HL-60 (cell line): ENCODE data around the gene ATRNL1.

Experiments
- POLR2AphosphoS5 ChIP-seq: IDR thresholded peaks from 2 replicates; pipeline ENCODE4 v1.6.1; 2012; ENCODE audit warnings: low read depth
- SPI1 ChIP-seq: IDR thresholded peaks from 2 replicates; pipeline ENCODE4 v1.6.1; 2012; ENCODE audit warnings: low read depth, mild to moderate bottlenecking, borderline replicate concordance
- TF ChIP-seq, protein P1 (sequence below): IDR thresholded peaks from one replicate; pipeline ENCODE4 v1.5.1; 2011; ENCODE audit warnings: low read length, control low read depth, inconsistent platforms; ENCODE audit not compliant: insufficient read depth
- TF ChIP-seq, protein P2 (sequence below): IDR thresholded peaks from 2 replicates; pipeline ENCODE4 v1.6.1; 2012; ENCODE audit warnings: low read depth; ENCODE audit not compliant: insufficient replicate concordance

DNA sequence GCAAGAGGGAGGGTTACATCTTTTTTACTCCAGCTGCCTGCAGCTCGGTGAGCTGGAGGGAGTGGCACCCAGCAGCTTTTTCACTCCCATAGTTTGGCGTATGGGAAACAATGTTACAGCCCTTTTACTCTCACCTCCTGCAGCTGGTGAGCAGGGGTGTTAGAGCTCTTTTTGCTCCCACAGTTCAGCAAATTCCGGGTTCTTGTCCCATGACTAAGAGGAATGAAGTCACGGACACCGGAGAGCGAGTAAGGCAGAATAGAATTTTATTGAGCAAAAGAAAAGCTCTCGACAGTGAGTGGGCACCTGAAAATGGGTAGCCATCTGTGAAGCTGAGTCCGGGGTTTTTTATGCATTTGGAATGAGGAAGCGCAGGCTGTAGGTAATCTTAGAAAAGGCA lies 733.2 kb downstream of the ATRNL1 start:
- TF ChIP-seq POLR2AphosphoS5 (no peak), SPI1 (no peak)
- TF ChIP-seq, protein P1, sequence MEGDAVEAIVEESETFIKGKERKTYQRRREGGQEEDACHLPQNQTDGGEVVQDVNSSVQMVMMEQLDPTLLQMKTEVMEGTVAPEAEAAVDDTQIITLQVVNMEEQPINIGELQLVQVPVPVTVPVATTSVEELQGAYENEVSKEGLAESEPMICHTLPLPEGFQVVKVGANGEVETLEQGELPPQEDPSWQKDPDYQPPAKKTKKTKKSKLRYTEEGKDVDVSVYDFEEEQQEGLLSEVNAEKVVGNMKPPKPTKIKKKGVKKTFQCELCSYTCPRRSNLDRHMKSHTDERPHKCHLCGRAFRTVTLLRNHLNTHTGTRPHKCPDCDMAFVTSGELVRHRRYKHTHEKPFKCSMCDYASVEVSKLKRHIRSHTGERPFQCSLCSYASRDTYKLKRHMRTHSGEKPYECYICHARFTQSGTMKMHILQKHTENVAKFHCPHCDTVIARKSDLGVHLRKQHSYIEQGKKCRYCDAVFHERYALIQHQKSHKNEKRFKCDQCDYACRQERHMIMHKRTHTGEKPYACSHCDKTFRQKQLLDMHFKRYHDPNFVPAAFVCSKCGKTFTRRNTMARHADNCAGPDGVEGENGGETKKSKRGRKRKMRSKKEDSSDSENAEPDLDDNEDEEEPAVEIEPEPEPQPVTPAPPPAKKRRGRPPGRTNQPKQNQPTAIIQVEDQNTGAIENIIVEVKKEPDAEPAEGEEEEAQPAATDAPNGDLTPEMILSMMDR: no peak
- TF ChIP-seq, protein P2, sequence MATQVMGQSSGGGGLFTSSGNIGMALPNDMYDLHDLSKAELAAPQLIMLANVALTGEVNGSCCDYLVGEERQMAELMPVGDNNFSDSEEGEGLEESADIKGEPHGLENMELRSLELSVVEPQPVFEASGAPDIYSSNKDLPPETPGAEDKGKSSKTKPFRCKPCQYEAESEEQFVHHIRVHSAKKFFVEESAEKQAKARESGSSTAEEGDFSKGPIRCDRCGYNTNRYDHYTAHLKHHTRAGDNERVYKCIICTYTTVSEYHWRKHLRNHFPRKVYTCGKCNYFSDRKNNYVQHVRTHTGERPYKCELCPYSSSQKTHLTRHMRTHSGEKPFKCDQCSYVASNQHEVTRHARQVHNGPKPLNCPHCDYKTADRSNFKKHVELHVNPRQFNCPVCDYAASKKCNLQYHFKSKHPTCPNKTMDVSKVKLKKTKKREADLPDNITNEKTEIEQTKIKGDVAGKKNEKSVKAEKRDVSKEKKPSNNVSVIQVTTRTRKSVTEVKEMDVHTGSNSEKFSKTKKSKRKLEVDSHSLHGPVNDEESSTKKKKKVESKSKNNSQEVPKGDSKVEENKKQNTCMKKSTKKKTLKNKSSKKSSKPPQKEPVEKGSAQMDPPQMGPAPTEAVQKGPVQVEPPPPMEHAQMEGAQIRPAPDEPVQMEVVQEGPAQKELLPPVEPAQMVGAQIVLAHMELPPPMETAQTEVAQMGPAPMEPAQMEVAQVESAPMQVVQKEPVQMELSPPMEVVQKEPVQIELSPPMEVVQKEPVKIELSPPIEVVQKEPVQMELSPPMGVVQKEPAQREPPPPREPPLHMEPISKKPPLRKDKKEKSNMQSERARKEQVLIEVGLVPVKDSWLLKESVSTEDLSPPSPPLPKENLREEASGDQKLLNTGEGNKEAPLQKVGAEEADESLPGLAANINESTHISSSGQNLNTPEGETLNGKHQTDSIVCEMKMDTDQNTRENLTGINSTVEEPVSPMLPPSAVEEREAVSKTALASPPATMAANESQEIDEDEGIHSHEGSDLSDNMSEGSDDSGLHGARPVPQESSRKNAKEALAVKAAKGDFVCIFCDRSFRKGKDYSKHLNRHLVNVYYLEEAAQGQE: no peak
